NOMO-1 treated with dmso at 0.1 percent for 144 hours (cell line): ENCODE results near the gene FMNL3.

Experiments
- DNase-seq: peaks from one replicate; lab custom pipeline; 2025; ENCODE audit not compliant: unreplicated experiment; lab: John Stamatoyannopoulos, UW

The FMNL3 gene

GRCh38 chr12:49680075-49680474 lies 27.1 kb downstream of the FMNL3 start:
- DNase-seq = no peak

GRCh38 chr12:49678711-49679110 lies 28.5 kb downstream of the FMNL3 start:
- DNase-seq = no peak

DNA sequence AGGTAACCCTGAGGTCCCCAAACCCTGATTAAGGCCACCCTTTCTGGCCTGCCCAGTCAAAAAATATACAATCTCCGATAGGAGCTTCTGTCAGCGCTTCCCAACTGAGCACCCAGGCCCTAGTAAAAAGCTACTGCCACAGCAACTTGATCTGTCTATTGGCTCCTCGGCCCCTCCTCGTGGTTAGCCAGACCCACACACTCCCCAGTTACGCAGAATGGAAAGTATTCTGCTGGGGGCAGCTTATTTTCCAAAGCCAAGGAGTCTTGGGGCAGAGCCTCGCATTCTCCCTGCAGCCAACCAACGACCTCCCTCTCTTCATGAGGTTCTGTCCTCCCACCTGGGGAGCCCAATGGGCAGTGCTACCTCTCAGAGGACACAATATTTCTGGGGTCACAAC lies 32.1 kb downstream of the FMNL3 start:
- no peak for DNase-seq

DNA sequence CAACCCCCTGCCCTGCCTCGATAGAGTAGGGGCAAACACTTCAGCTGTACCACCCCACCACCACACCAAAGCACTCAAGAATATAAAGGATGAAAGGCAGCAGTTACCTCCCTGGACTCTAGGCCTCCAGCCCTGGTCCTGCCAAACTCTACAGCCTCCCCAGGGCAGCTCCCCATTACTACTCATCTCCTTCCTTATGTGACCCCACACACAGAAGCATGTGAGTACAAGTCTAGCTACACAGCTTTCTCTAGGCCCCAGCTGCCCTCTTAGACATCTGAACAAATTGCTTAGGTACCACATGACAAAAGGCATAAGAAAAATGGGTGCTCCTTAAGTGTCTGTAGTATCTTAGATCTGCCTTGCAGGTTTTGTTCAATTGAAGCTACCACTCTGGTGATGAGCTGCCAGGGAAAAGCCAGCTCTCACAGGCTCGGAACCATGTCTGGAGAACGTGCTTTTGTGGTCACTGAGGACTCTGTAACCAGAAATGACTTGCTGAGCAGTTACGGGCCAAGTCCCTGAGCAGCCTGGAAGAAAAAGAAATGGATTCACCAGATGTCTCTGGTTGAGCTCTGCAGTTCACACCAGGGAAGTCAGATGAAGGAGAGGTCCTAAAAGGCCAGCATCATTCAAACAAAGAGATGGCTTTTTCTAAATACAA lies 32.8 kb downstream of the FMNL3 start:
- DNase-seq = no peak

- no peak for DNase-seq
Measured at GRCh38 chr12:49673446-49674317, 33.5 kb downstream of the FMNL3 start.

DNA sequence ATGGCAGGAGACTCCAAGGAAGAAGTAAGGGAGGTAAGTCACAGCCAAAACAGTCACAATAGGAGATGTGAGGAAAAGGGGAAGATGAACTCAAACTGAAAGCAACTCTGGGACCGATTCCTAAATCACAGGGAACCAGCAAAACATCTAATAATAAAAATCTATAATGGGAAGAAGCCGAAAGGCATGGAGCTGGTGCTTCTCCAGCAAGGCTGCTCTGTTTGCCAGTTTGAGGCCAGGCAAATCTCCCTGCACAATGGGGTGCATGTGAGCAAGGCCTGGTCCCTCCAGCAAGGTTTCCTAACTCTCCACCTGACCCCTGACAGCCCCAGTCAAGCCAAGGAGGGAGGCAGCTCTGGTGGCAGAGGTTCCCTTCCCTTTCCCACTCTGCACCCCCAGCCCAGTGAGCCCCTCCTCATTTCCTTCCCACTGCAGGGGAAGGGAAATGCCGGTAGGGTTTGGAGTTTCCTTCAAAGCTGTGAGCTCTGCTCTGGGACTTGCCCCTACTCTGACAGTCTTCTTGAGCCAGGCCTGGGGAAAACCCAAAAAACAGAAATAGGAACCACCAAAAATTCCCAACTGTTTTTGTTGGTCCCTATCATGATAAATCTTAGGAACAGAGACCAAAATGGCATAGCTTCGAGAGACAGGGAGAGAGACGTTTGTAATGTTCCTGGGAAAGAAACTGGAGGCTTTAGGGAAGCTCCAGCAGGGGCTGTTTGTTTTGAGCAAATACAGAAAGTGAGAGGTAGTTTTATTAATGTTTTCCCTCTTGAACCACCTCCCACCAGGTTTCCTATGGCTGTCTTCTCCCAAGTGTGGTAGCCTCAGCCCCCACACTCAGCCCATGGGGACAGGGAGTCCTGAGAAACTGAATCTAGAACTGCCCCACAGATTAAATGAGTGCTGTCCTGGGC lies 34.6 kb downstream of the FMNL3 start:
- DNase-seq = no peak

DNA sequence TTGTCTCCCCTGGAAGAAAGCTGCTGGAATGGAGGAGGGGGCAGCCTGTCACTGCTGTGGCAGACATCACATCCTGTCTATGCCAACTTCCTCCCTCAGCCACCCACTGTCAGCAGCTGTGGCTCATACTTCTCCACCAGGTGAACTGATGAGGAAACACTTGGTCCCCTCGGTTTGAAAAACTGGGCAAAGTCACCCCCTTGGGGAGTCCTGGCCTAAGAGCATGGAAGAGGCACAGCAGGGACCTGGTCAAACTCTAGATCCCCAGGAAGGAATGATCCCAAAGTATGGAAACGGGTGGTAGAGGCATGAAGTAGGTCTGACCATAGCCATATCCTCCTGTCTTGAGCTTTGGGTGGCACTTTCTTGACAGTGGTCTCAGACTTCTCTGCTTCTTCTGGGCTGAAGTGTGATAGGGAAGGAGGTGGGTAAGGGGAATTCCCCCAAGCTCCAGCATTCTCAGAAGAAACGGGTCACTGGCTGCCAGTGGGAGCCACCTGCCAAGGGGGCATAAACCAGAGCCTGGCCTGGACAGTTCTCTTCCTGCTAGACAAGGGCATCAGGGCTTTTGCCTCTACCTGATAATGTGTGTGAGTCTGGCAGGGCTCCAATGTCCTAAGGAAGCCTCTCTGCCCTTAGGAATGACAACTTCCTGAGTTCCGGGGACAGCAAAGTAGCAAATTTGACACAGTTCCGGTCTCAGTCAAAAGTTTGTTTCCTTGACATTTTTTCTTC lies 36.0 kb downstream of the FMNL3 start:
- DNase-seq = no peak

DNA sequence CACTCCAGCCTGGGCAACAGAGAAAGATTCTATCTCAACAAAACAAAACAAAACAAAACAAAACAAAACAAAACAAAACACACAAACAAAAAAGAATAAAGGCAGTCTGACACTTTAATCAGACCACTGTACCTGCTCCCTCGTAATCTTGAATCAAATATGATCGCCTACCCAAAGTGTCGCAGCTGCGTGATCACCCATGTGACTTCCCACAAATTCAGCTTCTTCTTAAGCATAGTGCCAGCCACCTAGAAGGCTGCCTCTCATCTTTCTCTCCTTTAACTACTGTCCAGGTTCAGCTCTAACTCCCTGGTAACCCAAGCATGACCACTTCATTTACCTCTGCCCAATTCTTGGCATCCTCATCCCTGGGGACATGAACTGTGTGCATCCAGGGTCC lies 37.4 kb downstream of the FMNL3 start:
- DNase-seq = no peak

DNA sequence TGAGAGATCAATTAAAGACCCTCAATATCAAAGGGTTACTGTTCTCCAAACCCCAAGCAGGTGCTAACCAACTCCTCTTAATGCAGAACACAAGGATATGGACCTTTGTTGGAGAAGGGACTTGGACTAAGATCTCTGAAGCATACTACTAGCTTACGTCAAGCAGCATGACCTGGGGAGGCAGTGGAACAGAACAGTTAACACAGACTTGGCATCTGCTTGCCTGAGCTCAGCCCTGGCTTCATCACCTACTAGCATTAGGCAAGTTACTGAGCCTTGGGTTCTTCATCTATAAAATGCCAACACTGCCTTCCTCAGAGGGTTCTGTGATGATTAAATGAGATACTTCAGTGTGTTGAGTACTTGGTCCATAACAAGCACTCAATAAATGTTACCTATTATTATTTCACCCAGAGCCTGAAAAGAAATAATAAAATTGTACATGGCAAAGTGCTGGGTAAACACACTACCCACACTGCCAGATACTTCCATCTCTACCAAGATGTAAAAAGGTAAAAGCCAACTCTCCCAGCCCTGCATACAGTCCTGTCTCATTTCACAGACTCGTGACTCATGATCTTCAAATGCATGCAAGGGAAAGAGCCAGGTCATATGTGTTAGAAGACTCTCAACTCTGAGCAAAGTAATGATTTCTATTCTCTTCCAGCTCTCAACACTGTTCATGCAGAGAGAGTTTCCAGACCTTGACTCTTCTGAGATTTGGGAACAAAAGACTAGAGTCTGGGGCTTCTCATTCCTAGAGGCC lies 39.7 kb downstream of the FMNL3 start:
- no peak for DNase-seq

DNA sequence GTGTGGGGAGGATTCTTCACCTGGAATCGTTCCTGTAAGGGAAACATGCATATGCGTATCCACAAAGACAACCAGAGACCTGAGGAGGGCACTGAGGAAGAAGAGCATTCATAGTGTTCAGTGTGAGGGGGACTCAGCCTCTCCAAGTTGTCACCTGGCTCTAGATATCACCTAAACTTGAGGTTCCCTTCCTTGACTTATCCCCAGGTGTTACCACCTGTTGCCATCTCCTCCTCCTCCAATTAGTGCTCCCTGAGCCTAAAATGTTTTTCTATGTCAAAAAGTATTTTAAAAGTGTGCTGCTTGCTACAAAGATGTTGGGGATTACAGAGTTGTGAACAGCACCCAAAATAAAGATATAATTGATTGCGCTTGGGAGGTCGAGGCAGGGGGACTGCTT lies 41.0 kb downstream of the FMNL3 start:
- DNase-seq = no peak

- DNase-seq = no peak
Measured at GRCh38 chr12:49665384-49665783, 41.8 kb downstream of the FMNL3 start.

- DNase-seq = no peak
Measured at GRCh38 chr12:49664591-49665239, 42.5 kb downstream of the FMNL3 start.

GRCh38 chr12:49664167-49664566 lies 43.0 kb downstream of the FMNL3 start:
- DNase-seq = no peak

DNA sequence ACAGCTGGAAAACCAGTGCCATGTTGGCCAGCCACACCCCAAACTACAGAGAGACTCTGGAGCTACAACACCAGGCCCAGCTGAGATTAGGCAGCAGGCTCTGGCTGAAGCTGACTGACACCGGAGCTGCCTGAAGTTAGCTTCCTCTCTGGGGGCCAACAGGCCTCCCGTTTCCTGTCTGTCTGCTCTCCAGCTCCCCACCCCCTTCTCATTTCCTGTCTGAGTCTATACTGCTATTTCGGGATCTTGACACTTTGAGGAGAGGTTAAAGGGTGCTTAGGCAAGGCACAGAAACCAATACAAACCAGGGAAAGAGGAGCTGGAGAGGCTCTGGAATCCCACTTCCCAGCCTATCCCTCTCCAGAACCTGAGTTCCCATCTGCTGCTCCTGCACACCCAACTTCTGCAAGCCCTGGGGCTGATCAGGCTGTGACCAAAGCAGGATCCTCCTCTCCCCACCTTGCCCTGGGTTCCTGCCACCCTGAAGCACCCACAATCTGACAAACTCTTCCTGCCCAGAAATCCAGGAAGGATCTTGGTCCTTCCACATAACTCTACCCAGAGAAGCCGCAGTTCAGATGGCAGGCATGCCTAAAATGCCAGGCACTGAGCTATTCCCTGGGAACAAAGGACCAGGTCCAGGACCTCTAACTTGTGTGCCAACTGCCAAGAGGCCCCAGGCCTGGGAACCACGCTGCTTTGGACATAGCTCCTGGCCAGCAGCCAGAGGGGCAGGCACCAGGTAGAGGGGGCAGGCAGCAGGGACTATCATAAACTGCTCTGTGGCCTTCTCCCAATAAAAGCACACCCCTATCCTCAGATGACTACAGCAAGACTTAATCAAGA lies 44.0 kb downstream of the FMNL3 start:
- DNase-seq = peak; percentile 99

DNA sequence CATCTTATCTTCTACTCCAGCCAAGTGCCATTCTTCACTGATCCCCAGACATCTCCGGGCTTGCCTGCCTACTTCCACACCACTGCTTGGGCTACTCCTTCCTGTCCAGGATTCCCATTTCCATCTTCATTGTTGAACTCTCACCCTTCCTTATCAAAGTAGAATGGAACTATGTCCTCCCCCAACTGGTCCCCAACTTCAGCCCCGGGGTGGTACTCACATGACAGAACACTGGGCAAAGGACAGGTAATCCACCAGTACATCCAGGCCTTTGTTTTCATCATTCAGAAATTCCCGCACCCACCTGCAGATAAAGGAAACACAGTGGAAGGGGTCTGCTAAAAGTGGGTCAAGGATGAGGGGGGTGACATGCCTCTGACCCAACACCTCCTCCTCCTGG lies 45.5 kb downstream of the FMNL3 start:
- no peak for DNase-seq

- no peak for DNase-seq
Measured at GRCh38 chr12:49661191-49661590, 46.0 kb downstream of the FMNL3 start.

GRCh38 chr12:49659753-49660152 lies 47.5 kb downstream of the FMNL3 start:
- DNase-seq = no peak

DNA sequence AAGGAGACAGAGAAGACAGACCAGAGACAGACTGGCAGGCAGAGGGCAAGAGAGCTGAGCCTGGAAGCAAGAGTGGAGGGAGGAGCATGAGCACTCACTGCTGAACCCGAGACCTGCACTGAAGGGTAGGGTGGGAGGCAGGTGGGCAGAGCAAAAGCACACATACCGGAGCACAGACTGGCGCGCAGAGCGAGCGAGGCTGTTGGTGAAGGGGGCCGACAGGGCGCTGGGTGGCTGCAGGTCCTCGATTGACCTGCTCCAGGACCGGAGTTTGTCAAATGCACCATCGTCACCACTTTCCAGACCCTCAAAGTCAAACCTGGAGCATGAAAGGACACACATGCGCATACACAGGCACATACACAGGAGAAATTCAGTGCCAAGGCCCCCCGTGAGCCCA lies 48.9 kb downstream of the FMNL3 start:
- no peak for DNase-seq
